ENCODE measurements around the gene NUP210L.

The NUP210L gene

GRCh38 chr1:153970346-153970745 lies 184.5 kb downstream of the NUP210L start:
- H3K4me3 ChIP-seq (ENCODE audit: low read length in 2 of 2), result no peak overlapping the region
- peaks cover 4 to 23% of the 10 kb centered on the region in 2 donors for H3K4me1 ChIP-seq (ENCODE audit: control insufficient read depth in 2 of 2, insufficient read depth in 2 of 2, low read length in 2 of 2)
- no peak overlapping the region for H3K27ac ChIP-seq (ENCODE audit: low read depth in 2 of 2, low read length in 2 of 2)
- H3K36me3 ChIP-seq (ENCODE audit: control insufficient read depth in 2 of 2, insufficient read depth in 2 of 2, low read length in 2 of 2), result peaks cover 22 to 23% of the 10 kb centered on the region in 2 donors
- no peaks in the 10 kb centered on the region for H3K9me3 ChIP-seq (ENCODE audit: control insufficient read depth in 2 of 2, low read length in 2 of 2)
- H3K27me3 ChIP-seq (ENCODE audit: control insufficient read depth in 2 of 2, insufficient read depth in 2 of 2, low read length in 2 of 2), result no peaks in the 10 kb centered on the region
- no peak overlapping the region for H3K9ac ChIP-seq (ENCODE audit: low read depth in 1 of 2, low read length in 2 of 2)

GRCh38 chr1:153968972-153969371 lies 185.9 kb downstream of the NUP210L start:
- no peak overlapping the region for H3K27ac ChIP-seq (ENCODE audit: low read depth in 2 of 2, low read length in 2 of 2)

DNA sequence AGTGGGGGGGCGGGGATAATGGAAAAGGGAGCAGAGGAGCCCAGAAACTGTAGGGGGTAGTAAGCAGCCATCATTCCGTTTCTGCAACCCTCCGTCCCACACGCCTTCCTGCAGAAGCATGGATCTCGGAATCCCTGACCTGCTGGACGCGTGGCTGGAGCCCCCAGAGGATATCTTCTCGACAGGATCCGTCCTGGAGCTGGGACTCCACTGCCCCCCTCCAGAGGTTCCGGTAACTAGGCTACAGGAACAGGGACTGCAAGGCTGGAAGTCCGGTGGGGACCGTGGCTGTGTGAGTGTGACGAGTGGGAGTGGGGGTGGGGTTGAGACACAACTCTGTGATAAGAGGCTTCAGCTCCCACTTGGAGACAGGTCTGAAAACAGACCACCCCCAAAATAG lies 186.5 kb downstream of the NUP210L start:
- H3K27ac ChIP-seq (ENCODE audit: low read depth in 2 of 2, low read length in 2 of 2), result peak overlapping the region; percentile 92 to 94
- H3K4me3 ChIP-seq (ENCODE audit: low read length in 2 of 2), result peak overlapping the region; percentile 81 to 94
- H3K36me3 ChIP-seq (ENCODE audit: control insufficient read depth in 2 of 2, insufficient read depth in 2 of 2, low read length in 2 of 2), result peaks cover 7 to 8% of the 10 kb centered on the region in 2 donors
- no peaks in the 10 kb centered on the region for H3K27me3 ChIP-seq (ENCODE audit: control insufficient read depth in 2 of 2, insufficient read depth in 2 of 2, low read length in 2 of 2)
- H3K4me1 ChIP-seq (ENCODE audit: control insufficient read depth in 2 of 2, insufficient read depth in 2 of 2, low read length in 2 of 2), result peaks cover 9 to 30% of the 10 kb centered on the region in 2 donors
- peak overlapping the region; percentile 87 to 91 for H3K9ac ChIP-seq (ENCODE audit: low read depth in 1 of 2, low read length in 2 of 2)
- H3K9me3 ChIP-seq (ENCODE audit: control insufficient read depth in 2 of 2, low read length in 2 of 2), result no peaks in the 10 kb centered on the region

More at GRCh38 chr1:153968972-153969371, 185.9 kb downstream of the NUP210L start:
- H3K4me1 ChIP-seq (ENCODE audit: control insufficient read depth in 2 of 2, insufficient read depth in 2 of 2, low read length in 2 of 2), result peaks cover 8 to 28% of the 10 kb centered on the region in 2 donors
- no peaks in the 10 kb centered on the region for H3K9me3 ChIP-seq (ENCODE audit: control insufficient read depth in 2 of 2, low read length in 2 of 2)
- no peaks in the 10 kb centered on the region for H3K27me3 ChIP-seq (ENCODE audit: control insufficient read depth in 2 of 2, insufficient read depth in 2 of 2, low read length in 2 of 2)
- H3K4me3 ChIP-seq (ENCODE audit: low read length in 2 of 2), result peak overlapping the region in 1 of 2 donors; percentile 94
- H3K9ac ChIP-seq (ENCODE audit: low read depth in 1 of 2, low read length in 2 of 2), result peak overlapping the region in 1 of 2 donors; percentile 87
- H3K36me3 ChIP-seq (ENCODE audit: control insufficient read depth in 2 of 2, insufficient read depth in 2 of 2, low read length in 2 of 2), result peaks cover 12 to 13% of the 10 kb centered on the region in 2 donors

GRCh38 chr1:153968000-153968363 lies 186.9 kb downstream of the NUP210L start:
- Histone ChIP-seq H3K4me3 (ENCODE audit: low read length in 2 of 2) (peak overlapping the region; percentile 81 to 94), H3K9ac (ENCODE audit: low read depth in 1 of 2, low read length in 2 of 2) (peak overlapping the region; percentile 87 to 91), H3K36me3 (ENCODE audit: control insufficient read depth in 2 of 2, insufficient read depth in 2 of 2, low read length in 2 of 2) (peaks cover 2 to 5% of the 10 kb centered on the region in 2 donors), H3K4me1 (ENCODE audit: control insufficient read depth in 2 of 2, insufficient read depth in 2 of 2, low read length in 2 of 2) (peaks cover 10 to 33% of the 10 kb centered on the region in 2 donors), H3K27me3 (ENCODE audit: control insufficient read depth in 2 of 2, insufficient read depth in 2 of 2, low read length in 2 of 2) (no peaks in the 10 kb centered on the region), H3K9me3 (ENCODE audit: control insufficient read depth in 2 of 2, low read length in 2 of 2) (no peaks in the 10 kb centered on the region), H3K27ac (ENCODE audit: low read depth in 2 of 2, low read length in 2 of 2) (peak overlapping the region; percentile 92 to 94)

DNA sequence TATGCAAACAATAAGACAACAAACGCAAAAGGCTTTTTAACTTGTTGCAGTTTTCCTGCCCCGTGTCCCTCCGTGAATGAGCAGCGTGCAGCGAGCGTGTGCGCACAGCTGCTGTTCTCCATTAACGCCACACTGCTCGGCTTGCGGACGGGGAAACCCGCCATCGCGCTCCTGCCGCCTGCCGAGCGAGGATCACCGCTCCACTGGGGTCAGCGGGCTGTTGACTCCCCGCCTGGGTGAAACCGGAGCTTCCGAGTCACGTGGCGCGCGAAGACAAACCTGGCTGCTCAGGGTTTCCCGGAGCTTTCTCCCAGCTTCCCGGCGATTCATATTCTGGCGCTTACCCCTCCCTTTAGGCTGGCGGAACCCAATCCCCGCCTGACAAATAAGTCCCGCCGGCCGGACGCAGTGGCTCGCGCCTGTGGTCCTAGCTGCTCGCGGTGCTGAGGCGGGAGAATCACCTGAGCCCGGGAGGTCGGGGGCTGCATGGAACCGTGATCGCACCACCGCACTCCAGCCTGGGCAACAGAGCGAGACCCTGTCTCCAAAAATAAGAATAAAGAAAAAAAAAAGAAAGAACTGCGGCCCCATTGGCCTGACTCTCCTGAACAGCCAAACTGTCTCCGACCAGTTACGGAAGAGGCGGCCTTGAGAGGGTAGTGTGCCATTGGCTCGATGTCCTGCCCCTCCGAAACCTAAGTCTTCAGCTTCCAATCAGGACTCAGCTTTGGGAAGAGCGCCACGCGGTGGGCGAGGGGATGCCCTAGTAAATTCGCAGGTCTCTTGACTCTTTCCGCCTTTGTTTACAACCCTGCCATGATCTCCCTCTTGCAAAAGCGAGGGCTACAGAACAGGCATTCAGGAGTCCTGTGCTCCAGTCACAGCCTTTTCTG lies 187.5 kb downstream of the NUP210L start, which contains the start of gene CREB3L4:
Gene CREB3L4, plus strand, starts transcription at position 796 of the 893 bp plus-strand sequence. CDS start 624 bp downstream, outside the sequence.
- Histone ChIP-seq H3K36me3 (ENCODE audit: control insufficient read depth in 2 of 2, insufficient read depth in 2 of 2, low read length in 2 of 2) (no peaks in the 10 kb centered on the region), H3K27me3 (ENCODE audit: control insufficient read depth in 2 of 2, insufficient read depth in 2 of 2, low read length in 2 of 2) (no peaks in the 10 kb centered on the region), H3K9me3 (ENCODE audit: control insufficient read depth in 2 of 2, low read length in 2 of 2) (no peaks in the 10 kb centered on the region), H3K27ac (ENCODE audit: low read depth in 2 of 2, low read length in 2 of 2) (peak within 1 kb of the TSS; percentile 92 to 94), H3K4me3 (ENCODE audit: low read length in 2 of 2) (peak within 1 kb of the TSS; percentile 81 to 94), H3K9ac (ENCODE audit: low read depth in 1 of 2, low read length in 2 of 2) (peak within 1 kb of the TSS; percentile 87 to 91), H3K4me1 (ENCODE audit: control insufficient read depth in 2 of 2, insufficient read depth in 2 of 2, low read length in 2 of 2) (peaks cover 17 to 39% of the 10 kb centered on the region in 2 donors)

GRCh38 chr1:153963850-153964331 lies 191.0 kb downstream of the NUP210L start:
- Histone ChIP-seq H3K9me3 (ENCODE audit: control insufficient read depth in 2 of 2, low read length in 2 of 2) (no peaks in the 10 kb centered on the region), H3K27ac (ENCODE audit: low read depth in 2 of 2, low read length in 2 of 2) (peak overlapping the region; percentile 89 to 95), H3K27me3 (ENCODE audit: control insufficient read depth in 2 of 2, insufficient read depth in 2 of 2, low read length in 2 of 2) (no peaks in the 10 kb centered on the region), H3K4me1 (ENCODE audit: control insufficient read depth in 2 of 2, insufficient read depth in 2 of 2, low read length in 2 of 2) (peaks cover 31 to 45% of the 10 kb centered on the region in 2 donors), H3K36me3 (ENCODE audit: control insufficient read depth in 2 of 2, insufficient read depth in 2 of 2, low read length in 2 of 2) (peaks cover 6 to 10% of the 10 kb centered on the region in 2 donors), H3K4me3 (ENCODE audit: low read length in 2 of 2) (peak overlapping the region; percentile 81 to 96), H3K9ac (ENCODE audit: low read depth in 1 of 2, low read length in 2 of 2) (peak overlapping the region; percentile 93 to 97)

GRCh38 chr1:153963030-153963849 lies 191.6 kb downstream of the NUP210L start, which contains the start of gene SLC39A1:
Gene SLC39A1, minus strand, starts transcription at chr1:153963537. Its CDS starts 822 bp downstream, at chr1:153962715.
- Histone ChIP-seq H3K4me3 (ENCODE audit: low read length in 2 of 2) (peak within 1 kb of the TSS; percentile 81 to 96), H3K9me3 (ENCODE audit: control insufficient read depth in 2 of 2, low read length in 2 of 2) (no peaks in the 10 kb centered on the region), H3K27me3 (ENCODE audit: control insufficient read depth in 2 of 2, insufficient read depth in 2 of 2, low read length in 2 of 2) (no peaks in the 10 kb centered on the region), H3K36me3 (ENCODE audit: control insufficient read depth in 2 of 2, insufficient read depth in 2 of 2, low read length in 2 of 2) (peaks cover 6 to 10% of the 10 kb centered on the region in 2 donors), H3K27ac (ENCODE audit: low read depth in 2 of 2, low read length in 2 of 2) (peak within 1 kb of the TSS; percentile 89 to 95), H3K9ac (ENCODE audit: low read depth in 1 of 2, low read length in 2 of 2) (peak within 1 kb of the TSS; percentile 93 to 98), H3K4me1 (ENCODE audit: control insufficient read depth in 2 of 2, insufficient read depth in 2 of 2, low read length in 2 of 2) (peaks cover 34 to 42% of the 10 kb centered on the region in 2 donors)

GRCh38 chr1:153962088-153963029 lies 192.5 kb downstream of the NUP210L start:
- peak overlapping the region; percentile 81 to 96 for H3K4me3 ChIP-seq (ENCODE audit: low read length in 2 of 2)
- peak overlapping the region; percentile 89 to 95 for H3K27ac ChIP-seq (ENCODE audit: low read depth in 2 of 2, low read length in 2 of 2)
- H3K9ac ChIP-seq (ENCODE audit: low read depth in 1 of 2, low read length in 2 of 2), result peak overlapping the region; percentile 93 to 98
- H3K36me3 ChIP-seq (ENCODE audit: control insufficient read depth in 2 of 2, insufficient read depth in 2 of 2, low read length in 2 of 2), result peaks cover 6 to 10% of the 10 kb centered on the region in 2 donors
- no peaks in the 10 kb centered on the region for H3K9me3 ChIP-seq (ENCODE audit: control insufficient read depth in 2 of 2, low read length in 2 of 2)
- no peaks in the 10 kb centered on the region for H3K27me3 ChIP-seq (ENCODE audit: control insufficient read depth in 2 of 2, insufficient read depth in 2 of 2, low read length in 2 of 2)
- H3K4me1 ChIP-seq (ENCODE audit: control insufficient read depth in 2 of 2, insufficient read depth in 2 of 2, low read length in 2 of 2), result peaks cover 37 to 40% of the 10 kb centered on the region in 2 donors

DNA sequence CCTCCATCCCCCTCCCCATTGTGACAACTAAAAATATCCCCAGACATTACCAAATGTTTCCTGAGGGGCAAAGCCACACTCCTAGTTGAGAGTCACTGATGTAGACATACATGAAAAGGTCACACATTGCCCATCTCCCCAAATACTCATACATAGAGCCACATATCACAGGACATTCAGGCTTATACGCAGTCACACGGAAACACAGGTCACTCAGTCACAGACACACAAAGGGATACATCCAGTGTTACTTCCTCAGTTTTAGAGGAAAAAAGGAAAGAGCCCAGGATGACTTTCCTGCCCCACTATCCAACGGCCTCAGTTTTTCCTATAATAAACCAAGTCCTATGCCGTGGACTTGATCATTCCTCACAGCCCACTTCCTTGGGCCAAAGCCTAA lies 193.5 kb downstream of the NUP210L start:
- Histone ChIP-seq H3K4me1 (ENCODE audit: control insufficient read depth in 2 of 2, insufficient read depth in 2 of 2, low read length in 2 of 2) (peaks cover 40 to 46% of the 10 kb centered on the region in 2 donors), H3K27ac (ENCODE audit: low read depth in 2 of 2, low read length in 2 of 2) (no peak overlapping the region), H3K27me3 (ENCODE audit: control insufficient read depth in 2 of 2, insufficient read depth in 2 of 2, low read length in 2 of 2) (no peaks in the 10 kb centered on the region), H3K4me3 (ENCODE audit: low read length in 2 of 2) (no peak overlapping the region), H3K36me3 (ENCODE audit: control insufficient read depth in 2 of 2, insufficient read depth in 2 of 2, low read length in 2 of 2) (peaks cover 6 to 10% of the 10 kb centered on the region in 2 donors), H3K9me3 (ENCODE audit: control insufficient read depth in 2 of 2, low read length in 2 of 2) (no peaks in the 10 kb centered on the region), H3K9ac (ENCODE audit: low read depth in 1 of 2, low read length in 2 of 2) (no peak overlapping the region)
